ENCODE results near the gene AEBP2.
"Not testable (repeated sequence)": the region's sequence is repeated elsewhere in the genome, so short reads cannot be mapped to it uniquely, and the experiment has no call there.

The AEBP2 gene

GRCh38 chr12:19456176-19456575 lies 16.9 kb downstream of the AEBP2 start:
- DNase-seq = no peak

GRCh38 chr12:19457561-19457960 lies 18.3 kb downstream of the AEBP2 start:
- no peak for DNase-seq

DNA sequence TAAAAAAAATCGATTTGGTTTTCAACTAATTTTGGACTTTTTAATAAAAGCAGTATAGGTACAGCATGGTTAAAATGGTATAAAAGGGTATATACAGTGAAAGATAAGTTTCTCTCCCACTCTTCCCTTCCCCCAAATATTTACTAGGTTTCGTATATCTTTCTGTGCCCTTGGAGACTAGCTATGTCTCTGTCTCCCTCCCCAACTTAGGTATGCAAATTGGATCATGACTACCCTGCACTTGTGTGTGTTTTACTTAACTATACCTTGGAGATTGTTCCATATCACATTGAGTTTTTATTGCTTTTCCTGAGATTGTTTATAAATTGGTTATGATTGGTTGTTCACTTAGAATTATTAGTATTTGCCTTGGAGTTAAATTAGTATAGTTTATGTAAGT lies 19.4 kb downstream of the AEBP2 start:
- DNase-seq = no peak

DNA sequence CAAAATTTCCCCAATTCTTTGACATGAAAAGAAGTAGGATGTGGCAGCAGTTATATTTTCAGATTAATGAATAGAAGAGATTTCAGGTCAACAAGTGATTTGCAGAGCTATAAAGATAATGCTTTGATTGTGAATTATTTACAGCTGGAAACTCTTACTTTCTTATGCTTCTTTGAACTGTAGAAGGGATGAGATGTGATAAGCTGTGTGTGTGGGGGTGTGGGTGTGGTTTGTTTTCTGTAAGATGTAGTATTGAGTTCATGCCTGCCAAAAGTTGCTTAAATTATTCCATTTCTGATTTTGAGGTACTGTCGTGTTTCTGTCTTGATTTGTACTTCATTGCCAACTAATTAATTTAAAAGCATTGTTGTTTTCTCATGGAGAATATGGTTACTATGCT lies 22.7 kb downstream of the AEBP2 start:
- DNase-seq = no peak

GRCh38 chr12:19462406-19462805 lies 23.1 kb downstream of the AEBP2 start:
- no peak for DNase-seq

DNA sequence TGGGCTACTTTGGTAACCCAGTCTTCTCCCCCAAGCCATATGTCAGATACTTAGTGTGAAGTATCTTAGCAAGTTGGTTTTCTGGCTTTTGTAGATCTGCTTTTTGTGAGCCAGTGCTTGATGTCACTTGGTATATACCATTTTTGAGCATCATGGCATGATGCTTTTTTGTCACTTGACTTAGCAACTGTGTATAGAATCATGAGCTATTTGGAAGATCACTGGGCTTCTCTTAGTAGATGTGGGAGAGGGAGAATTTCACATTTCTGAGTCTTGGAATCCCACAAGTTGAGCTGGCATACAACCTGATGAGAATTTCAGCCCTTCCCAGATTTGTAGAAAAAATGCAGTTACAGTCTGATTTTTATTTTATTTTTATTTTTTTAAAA lies 24.9 kb downstream of the AEBP2 start:
- no peak for DNase-seq

GRCh38 chr12:19465711-19466110 lies 26.4 kb downstream of the AEBP2 start:
- no peak for DNase-seq

- no peak for DNase-seq
Measured at GRCh38 chr12:19474147-19474546, 34.9 kb downstream of the AEBP2 start.

- not testable (repeated sequence) for DNase-seq
Measured at GRCh38 chr12:19475884-19476505, 36.7 kb downstream of the AEBP2 start.

DNA sequence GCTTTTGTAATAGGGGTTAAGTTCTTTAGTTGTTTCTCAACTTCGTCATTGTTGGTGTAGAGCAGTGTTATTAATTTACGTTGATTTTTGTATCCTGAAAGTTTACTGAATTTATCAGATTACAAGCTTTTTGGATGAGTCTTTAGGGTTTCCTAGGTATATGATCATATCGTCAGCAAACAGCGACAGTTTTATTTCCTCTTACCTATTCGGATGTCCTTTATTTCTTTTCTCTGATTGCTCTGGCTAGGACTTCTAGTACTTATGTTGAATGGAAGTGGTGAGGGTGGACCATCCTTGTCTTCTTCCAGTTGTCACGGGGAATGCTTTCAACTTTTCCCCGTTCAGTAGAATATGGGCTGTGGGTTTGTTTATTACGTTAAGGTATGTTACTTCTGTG lies 37.8 kb downstream of the AEBP2 start:
- no peak for DNase-seq

GRCh38 chr12:19480459-19480858 lies 41.2 kb downstream of the AEBP2 start:
- no peak for DNase-seq

DNA sequence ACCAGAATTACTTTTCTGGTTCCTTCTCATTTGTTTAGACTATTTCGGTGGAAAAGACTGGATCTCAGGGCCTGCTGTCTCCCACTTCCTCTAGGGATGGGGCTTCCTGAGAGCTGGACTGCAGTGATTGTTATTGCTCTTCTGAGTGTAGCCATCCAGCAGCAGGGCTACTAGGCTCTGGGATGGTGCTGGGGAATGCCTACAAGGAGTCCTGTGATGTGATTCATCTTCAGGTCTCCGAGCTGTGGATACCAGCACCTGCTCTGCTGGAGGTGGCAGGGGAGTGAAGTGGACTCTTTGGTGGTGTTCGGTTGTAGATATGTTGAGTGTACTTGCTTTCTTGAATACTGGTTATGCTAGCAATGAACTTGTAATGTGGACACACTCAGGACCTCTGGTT lies 42.7 kb downstream of the AEBP2 start:
- no peak for DNase-seq

GRCh38 chr12:19482551-19483109 lies 43.3 kb downstream of the AEBP2 start:
- DNase-seq = no peak

DNA sequence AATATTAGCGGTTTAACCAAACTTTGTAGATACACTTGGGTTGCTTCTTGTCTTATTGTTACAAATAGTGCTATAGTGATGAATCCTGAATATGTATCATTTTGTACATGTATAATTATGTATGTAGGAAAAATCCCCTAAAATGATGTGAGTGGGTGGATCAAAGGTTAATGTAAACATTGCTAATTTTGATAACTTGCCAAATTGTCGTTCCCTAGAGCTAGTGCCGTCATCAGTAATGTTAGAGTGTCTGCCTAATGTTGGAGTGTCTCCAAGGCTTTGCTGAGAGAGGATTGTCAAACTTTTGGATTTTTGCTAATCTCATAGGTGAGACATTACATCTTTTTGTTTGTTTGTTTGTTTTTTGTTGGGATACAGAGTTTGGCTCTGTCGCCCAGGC lies 44.4 kb downstream of the AEBP2 start:
- DNase-seq = no peak

DNA sequence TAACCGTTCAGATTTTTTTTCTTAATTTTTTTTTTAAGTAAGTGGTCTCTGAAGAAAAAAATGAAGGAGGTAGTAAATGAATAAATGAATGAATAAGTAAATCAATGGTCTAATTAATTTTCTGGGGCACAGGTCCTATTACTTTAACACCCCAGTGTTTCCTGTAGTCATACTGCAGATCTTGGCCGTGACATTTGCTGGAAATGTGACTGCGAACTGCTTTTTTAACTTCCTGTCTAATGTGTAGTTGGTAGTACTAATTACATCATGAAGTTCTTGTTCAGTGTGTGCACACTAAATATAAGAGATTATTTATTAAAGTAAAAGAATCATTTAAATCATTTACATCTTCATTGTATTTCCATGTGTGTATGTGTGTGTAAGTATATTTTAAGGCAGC lies 45.4 kb downstream of the AEBP2 start:
- no peak for DNase-seq

DNA sequence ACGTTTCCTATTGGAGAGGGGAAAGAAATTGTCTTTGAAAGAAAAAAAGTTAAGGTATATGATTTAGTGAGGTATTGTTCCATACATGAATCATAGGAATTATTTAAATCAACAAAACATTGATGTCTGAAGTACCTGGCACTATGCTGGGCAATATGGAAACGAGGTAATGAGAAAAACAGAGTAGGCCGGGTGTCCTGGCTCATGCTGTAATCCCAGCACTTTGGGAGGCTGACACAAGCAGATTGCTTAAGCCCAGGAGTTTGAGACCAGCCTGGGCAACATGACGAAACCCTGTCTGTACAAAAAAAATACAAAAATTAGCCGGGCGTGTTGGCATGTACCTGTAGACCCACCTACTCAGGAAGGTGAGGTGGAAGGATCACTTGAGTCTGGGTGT lies 45.9 kb downstream of the AEBP2 start:
- no peak for DNase-seq

GRCh38 chr12:19489168-19489567 lies 49.9 kb downstream of the AEBP2 start:
- no peak for DNase-seq

GRCh38 chr12:19490908-19491307 lies 51.6 kb downstream of the AEBP2 start:
- no peak for DNase-seq

- DNase-seq = no peak
Measured at GRCh38 chr12:19491863-19492262, 52.6 kb downstream of the AEBP2 start.

GRCh38 chr12:19496219-19496878 lies 57.1 kb downstream of the AEBP2 start:
- no peak for DNase-seq

- no peak for DNase-seq
Measured at GRCh38 chr12:19498099-19498498, 58.8 kb downstream of the AEBP2 start.

GRCh38 chr12:19499030-19499429 lies 59.7 kb downstream of the AEBP2 start:
- DNase-seq = no peak

DNA sequence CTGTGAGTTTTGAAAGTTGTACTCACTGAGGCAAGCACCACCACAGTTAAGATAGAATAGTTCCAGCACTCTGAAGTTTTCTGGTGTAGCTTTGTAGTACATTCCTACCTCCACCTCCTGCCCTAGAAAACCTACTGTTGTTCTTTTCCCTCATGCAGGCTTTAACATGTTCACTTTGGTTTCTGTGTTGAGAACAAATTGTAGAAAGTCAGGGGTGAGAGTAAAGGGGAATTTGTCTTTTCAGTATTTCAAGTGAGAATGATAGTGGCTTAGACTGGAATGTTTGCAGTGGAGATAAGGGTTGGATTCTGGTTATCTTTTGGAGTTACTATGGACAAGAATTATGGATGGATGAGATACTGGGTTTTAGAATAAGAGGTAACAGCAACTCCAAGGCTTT lies 67.2 kb downstream of the AEBP2 start:
- no peak for DNase-seq

- no peak for DNase-seq
Measured at GRCh38 chr12:19507823-19508222, 68.5 kb downstream of the AEBP2 start.

- no peak for DNase-seq
Measured at GRCh38 chr12:19510461-19510860, 71.2 kb downstream of the AEBP2 start.
